AG08396 (cell line): ENCODE measurements around the gene KCNH6.

Experiments
- DNase-seq: peaks from one replicate; pipeline ENCODE4 v3.0.0; 2012; ENCODE audit warnings: low spot score, mixed read lengths

KCNH6 gene

GRCh38 chr17:63534816-63535455 lies 11.8 kb downstream of the KCNH6 start:
- DNase-seq = no peak

- DNase-seq = no peak
Measured at GRCh38 chr17:63535640-63536039, 12.5 kb downstream of the KCNH6 start.

GRCh38 chr17:63537001-63537400 lies 13.8 kb downstream of the KCNH6 start:
- DNase-seq = no peak

GRCh38 chr17:63537991-63538692 lies 15.0 kb downstream of the KCNH6 start:
- DNase-seq = no peak

- no peak for DNase-seq
Measured at GRCh38 chr17:63538693-63539595, 15.8 kb downstream of the KCNH6 start.

GRCh38 chr17:63540590-63540989 lies 17.4 kb downstream of the KCNH6 start:
- no peak for DNase-seq

GRCh38 chr17:63542218-63542545 lies 19.0 kb downstream of the KCNH6 start:
- no peak for DNase-seq

- DNase-seq = peak; percentile 3
Measured at GRCh38 chr17:63542942-63543821, 20.0 kb downstream of the KCNH6 start.

GRCh38 chr17:63543822-63544420 lies 20.8 kb downstream of the KCNH6 start:
- peak; percentile 1 for DNase-seq

- DNase-seq = no peak
Measured at GRCh38 chr17:63544467-63545301, 21.5 kb downstream of the KCNH6 start.

- DNase-seq = peak; percentile 1
Measured at GRCh38 chr17:63546308-63547082, 23.3 kb downstream of the KCNH6 start.

- no peak for DNase-seq
Measured at GRCh38 chr17:63547083-63547523, 23.9 kb downstream of the KCNH6 start.

- no peak for DNase-seq
Measured at GRCh38 chr17:63549289-63549945, 26.3 kb downstream of the KCNH6 start.

GRCh38 chr17:63549946-63550816 lies 27.0 kb downstream of the KCNH6 start, which contains the start of gene DCAF7:
Gene DCAF7, plus strand, starts transcription at chr17:63550477. Its CDS starts 201 bp downstream, at chr17:63550678.
- peak; percentile 99 for DNase-seq

- DNase-seq = peak; percentile 32
Measured at GRCh38 chr17:63550817-63551639, 27.9 kb downstream of the KCNH6 start.

- peak; percentile 9 for DNase-seq
Measured at GRCh38 chr17:63552211-63552610, 29.1 kb downstream of the KCNH6 start.
